ENCODE measurements around the gene SLC6A19. TPM values are rescaled to one million over a fixed set of nuclear protein-coding genes. Genes with fewer than 3 reads are reported as not detected.

The SLC6A19 gene
- total and polyA plus RNA-seq, 9 of the 15 experiments (the other 6 are each of a cell fraction or from before 2014, with no cell fraction given), result 0.03 to 1.6 (median 0.59) TPM

DNA sequence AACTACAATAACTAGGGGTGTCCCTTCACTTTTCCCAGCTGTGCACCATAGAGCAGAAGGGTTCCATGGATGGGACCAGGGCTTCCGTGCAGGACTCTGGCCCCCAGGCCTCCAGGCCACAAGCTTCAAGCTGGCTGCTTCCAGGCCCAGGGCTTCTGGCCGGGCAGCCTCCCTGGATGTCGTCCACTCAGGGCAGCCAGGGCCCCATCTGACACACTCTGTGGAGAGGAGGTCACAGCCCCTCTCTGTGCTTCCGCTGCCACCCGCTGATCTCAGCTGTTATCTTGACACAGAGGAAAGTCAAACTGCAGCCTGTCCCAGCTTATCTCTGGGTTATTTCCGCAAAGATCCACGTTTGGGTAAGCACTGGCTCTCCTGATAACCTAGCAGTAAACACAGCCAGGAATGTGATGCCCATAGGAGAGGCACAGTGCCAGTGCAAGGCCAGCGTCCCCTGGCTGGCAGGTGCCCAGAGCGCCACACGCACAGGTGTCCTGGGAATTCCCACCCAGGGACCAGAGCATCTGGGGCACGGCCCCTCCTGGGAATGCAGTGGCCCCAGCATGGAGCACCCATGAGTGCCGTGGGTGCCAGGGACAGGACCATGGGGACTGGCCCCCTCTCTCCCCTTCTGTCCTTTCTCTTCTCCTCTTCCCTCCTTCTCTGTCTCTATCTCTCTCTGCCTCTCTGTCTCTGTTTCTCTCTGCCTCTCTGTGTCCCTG, 15.6 kb upstream of the SLC6A19 start (continued):
- TF ChIP-seq, protein P1, sequence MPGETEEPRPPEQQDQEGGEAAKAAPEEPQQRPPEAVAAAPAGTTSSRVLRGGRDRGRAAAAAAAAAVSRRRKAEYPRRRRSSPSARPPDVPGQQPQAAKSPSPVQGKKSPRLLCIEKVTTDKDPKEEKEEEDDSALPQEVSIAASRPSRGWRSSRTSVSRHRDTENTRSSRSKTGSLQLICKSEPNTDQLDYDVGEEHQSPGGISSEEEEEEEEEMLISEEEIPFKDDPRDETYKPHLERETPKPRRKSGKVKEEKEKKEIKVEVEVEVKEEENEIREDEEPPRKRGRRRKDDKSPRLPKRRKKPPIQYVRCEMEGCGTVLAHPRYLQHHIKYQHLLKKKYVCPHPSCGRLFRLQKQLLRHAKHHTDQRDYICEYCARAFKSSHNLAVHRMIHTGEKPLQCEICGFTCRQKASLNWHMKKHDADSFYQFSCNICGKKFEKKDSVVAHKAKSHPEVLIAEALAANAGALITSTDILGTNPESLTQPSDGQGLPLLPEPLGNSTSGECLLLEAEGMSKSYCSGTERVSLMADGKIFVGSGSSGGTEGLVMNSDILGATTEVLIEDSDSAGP (CRISPR knock-in tag; IDR thresholded peaks at IDR 0.05), result no peak; the same call in 1 of the 2 replicates
- TF ChIP-seq ZNF551 (CRISPR knock-in tag; IDR thresholded peaks at IDR 0.05) (no peak), NCOA4 (IDR thresholded peaks at IDR 0.05; ENCODE audit: partially characterized antibody) (no peak), ZNF699 (CRISPR knock-in tag; IDR thresholded peaks at IDR 0.05; ENCODE audit: insufficient replicate concordance) (no peak), RBM22 (IDR thresholded peaks at IDR 0.05; ENCODE audit: low read depth, low read length, poor library complexity, severe bottlenecking) (no peak), POLR2A (conservative IDR thresholded peaks at IDR 0.05) (no peak), HLTF (IDR thresholded peaks at IDR 0.05) (no peak; the same call in 1 of the 2 replicates), ZNF146 (CRISPR knock-in tag; IDR thresholded peaks at IDR 0.05; ENCODE audit: unreplicated experiment) (no peak), SMC3 (conservative IDR thresholded peaks at IDR 0.05; ENCODE audit: insufficient read depth, low read depth, low read length) (no peak), ETV1 (tag; conservative IDR thresholded peaks at IDR 0.05; ENCODE audit: low read depth) (peak; percentile 99), HDAC1 (IDR thresholded peaks at IDR 0.05) (peak in 1 of 2 experiments; percentile 90; a peak in 2 of 4 replicates), SP2 (IDR thresholded peaks at IDR 0.05; ENCODE audit: extremely low read depth, low read depth, low read length, poor library complexity, severe bottlenecking) (no peak), SETDB1 (IDR thresholded peaks at IDR 0.05; ENCODE audit: low read length) (no peak), SMARCA4 (IDR thresholded peaks at IDR 0.05) (peak; percentile 97), ZNF347 (CRISPR knock-in tag; IDR thresholded peaks at IDR 0.05; ENCODE audit: low read depth) (no peak), NCOA1 (IDR thresholded peaks at IDR 0.05; ENCODE audit: low read depth) (peak; percentile 81; the same call in 1 of the 2 replicates), FOXK1 (CRISPR knock-in tag; IDR thresholded peaks at IDR 0.05; ENCODE audit: borderline replicate concordance) (no peak), ZBTB17 (CRISPR knock-in tag; IDR thresholded peaks at IDR 0.05) (peak; percentile 71), BACH1 (tag; IDR thresholded peaks at IDR 0.05) (no peak), TCF7 (IDR thresholded peaks at IDR 0.05; ENCODE audit: borderline replicate concordance) (peak; percentile 26; the same call in 1 of the 2 replicates), NCOA2 (IDR thresholded peaks at IDR 0.05; ENCODE audit: partially characterized antibody in 2 of 2) (no peak), DIDO1 (tag; IDR thresholded peaks at IDR 0.05; ENCODE audit: low read depth) (0 out of 2 replicates have a peak, but pooled peaks have one; percentile 54), CXXC5 (CRISPR knock-in tag; IDR thresholded peaks at IDR 0.05) (peak; percentile 92), HSF4 (CRISPR knock-in tag; IDR thresholded peaks at IDR 0.05; ENCODE audit: borderline replicate concordance) (no peak), ZNF507 (tag; conservative IDR thresholded peaks at IDR 0.05) (no peak)
- TF ChIP-seq, protein P2, sequence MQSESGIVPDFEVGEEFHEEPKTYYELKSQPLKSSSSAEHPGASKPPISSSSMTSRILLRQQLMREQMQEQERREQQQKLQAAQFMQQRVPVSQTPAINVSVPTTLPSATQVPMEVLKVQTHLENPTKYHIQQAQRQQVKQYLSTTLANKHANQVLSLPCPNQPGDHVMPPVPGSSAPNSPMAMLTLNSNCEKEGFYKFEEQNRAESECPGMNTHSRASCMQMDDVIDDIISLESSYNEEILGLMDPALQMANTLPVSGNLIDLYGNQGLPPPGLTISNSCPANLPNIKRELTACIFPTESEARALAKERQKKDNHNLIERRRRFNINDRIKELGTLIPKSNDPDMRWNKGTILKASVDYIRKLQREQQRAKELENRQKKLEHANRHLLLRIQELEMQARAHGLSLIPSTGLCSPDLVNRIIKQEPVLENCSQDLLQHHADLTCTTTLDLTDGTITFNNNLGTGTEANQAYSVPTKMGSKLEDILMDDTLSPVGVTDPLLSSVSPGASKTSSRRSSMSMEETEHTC (IDR thresholded peaks at IDR 0.05), result peak; percentile 63; the same call in 1 of the 2 replicates
- TF ChIP-seq, protein P3, sequence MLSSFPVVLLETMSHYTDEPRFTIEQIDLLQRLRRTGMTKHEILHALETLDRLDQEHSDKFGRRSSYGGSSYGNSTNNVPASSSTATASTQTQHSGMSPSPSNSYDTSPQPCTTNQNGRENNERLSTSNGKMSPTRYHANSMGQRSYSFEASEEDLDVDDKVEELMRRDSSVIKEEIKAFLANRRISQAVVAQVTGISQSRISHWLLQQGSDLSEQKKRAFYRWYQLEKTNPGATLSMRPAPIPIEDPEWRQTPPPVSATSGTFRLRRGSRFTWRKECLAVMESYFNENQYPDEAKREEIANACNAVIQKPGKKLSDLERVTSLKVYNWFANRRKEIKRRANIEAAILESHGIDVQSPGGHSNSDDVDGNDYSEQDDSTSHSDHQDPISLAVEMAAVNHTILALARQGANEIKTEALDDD (IDR thresholded peaks at IDR 0.05), result peak; percentile 67; the same call in 1 of the 2 replicates

Measured in K562 (cell line).